Stimulated activated naive CD4-positive, alpha-beta T cell (primary cell): ENCODE results near the gene AK8.

Experiments
- DNase-seq, 6 experiments: peaks; one replicate each; lab custom pipeline; 2025; lab: John Stamatoyannopoulos, UW

AK8 gene

GRCh38 chr9:132887181-132888120 is 9.4 kb upstream of the AK8 start:
- no peak for DNase-seq

GRCh38 chr9:132886334-132886725 is 8.2 kb upstream of the AK8 start:
- no peak for DNase-seq

GRCh38 chr9:132885720-132886333 is 7.7 kb upstream of the AK8 start:
- DNase-seq: no peak

- DNase-seq: no peak
These were observed 5.5 kb upstream of the AK8 start for GRCh38 chr9:132883349-132884294.

- no peak for DNase-seq
These were observed 4.5 kb upstream of the AK8 start for GRCh38 chr9:132882616-132883015.

GRCh38 chr9:132881826-132882225 is 3.7 kb upstream of the AK8 start:
- DNase-seq: no peak

- no peak for DNase-seq
These were observed 2.2 kb upstream of the AK8 start for GRCh38 chr9:132880324-132880661.

GRCh38 chr9:132879457-132880323 is 1.6 kb upstream of the AK8 start:
- no peak for DNase-seq

GRCh38 chr9:132878695-132879456 is 792 bp upstream of the AK8 start, which contains the start of gene SPACA9:
TSS of gene SPACA9 (plus strand) at chr9:132878898. CDS start at chr9:132883948, 5,050 bp downstream.
- DNase-seq: peak in 3 of 6 experiments; percentile 14 to 34 (median 31)

- DNase-seq: no peak
These were observed 643 bp downstream of the AK8 start for GRCh38 chr9:132877458-132877823.

- no peak for DNase-seq
These were observed 1.2 kb downstream of the AK8 start for GRCh38 chr9:132876849-132877248.

- DNase-seq: no peak
These were observed 2.9 kb downstream of the AK8 start for GRCh38 chr9:132875159-132875558.

- DNase-seq: no peak
These were observed 4.7 kb downstream of the AK8 start for GRCh38 chr9:132873403-132873802.

- DNase-seq: no peak
These were observed 8.8 kb downstream of the AK8 start for GRCh38 chr9:132869266-132869665.

- DNase-seq: no peak
These were observed 11.2 kb downstream of the AK8 start for GRCh38 chr9:132866898-132867297.

- DNase-seq: no peak
These were observed 13.4 kb downstream of the AK8 start for GRCh38 chr9:132864691-132865090.

- no peak for DNase-seq
These were observed 13.8 kb downstream of the AK8 start for GRCh38 chr9:132864277-132864676.

GRCh38 chr9:132863096-132863495 is 15.0 kb downstream of the AK8 start:
- no peak for DNase-seq

- no peak for DNase-seq
These were observed 15.6 kb downstream of the AK8 start for GRCh38 chr9:132862533-132862932.

- DNase-seq: no peak
These were observed 16.4 kb downstream of the AK8 start for GRCh38 chr9:132861666-132862065.

- no peak for DNase-seq
These were observed 19.3 kb downstream of the AK8 start for GRCh38 chr9:132858751-132859150.
